HG03095 (cell line): ENCODE data around the gene KRTAP5-4.
"Not testable (repeated sequence)": the region's sequence is repeated elsewhere in the genome, so short reads cannot be mapped to it uniquely, and the experiment has no call there.

Experiments used
- ATAC-seq: cut with Tn5 transposase; IDR thresholded peaks from one replicate; pipeline ENCODE4 v1.9.1; 2021; ENCODE audit warnings: moderate library complexity; ENCODE audit not compliant: unreplicated experiment

KRTAP5-4 gene

DNA sequence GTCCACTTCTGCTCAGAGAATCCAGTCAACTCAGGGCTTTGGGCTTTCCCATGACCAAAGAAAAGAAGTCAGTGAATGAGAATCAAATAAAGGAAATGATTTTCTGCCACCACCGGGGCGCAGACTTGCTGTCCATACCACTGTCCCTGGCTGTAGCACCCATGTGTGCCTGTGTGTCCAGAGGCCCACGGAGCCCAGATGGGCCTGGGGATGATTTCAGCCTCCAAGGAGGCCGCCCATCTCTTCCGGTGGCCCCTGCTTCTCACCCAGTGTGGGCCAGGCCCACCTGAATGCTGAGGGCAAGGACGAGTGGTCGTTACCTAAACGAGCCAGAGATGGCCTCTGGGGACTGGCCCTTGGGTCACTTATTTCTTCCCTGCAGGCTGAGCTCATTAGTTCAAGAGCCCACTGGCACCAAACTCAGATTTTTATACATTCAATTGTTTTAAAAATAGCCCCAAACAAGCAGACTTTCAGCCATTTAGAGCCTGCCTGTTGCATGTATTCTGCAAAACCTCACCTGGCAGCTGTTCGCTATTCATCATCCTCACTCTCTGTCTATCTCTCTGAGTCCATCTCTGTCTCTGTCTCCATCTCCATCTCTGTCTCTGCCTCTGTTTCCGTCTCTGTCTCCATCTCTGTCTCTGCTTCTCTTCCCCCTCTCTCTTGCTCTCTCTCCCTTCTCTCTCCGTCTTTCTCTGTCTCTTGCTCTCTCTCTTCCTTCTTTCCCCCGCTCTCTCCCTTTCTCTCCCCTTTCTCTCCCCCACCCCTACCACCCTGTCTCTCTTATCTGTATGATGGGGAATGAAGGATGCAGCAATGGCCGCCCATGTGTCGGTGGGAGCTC lies 31.8 kb upstream of the KRTAP5-4 start:
- ATAC-seq = no peak

DNA sequence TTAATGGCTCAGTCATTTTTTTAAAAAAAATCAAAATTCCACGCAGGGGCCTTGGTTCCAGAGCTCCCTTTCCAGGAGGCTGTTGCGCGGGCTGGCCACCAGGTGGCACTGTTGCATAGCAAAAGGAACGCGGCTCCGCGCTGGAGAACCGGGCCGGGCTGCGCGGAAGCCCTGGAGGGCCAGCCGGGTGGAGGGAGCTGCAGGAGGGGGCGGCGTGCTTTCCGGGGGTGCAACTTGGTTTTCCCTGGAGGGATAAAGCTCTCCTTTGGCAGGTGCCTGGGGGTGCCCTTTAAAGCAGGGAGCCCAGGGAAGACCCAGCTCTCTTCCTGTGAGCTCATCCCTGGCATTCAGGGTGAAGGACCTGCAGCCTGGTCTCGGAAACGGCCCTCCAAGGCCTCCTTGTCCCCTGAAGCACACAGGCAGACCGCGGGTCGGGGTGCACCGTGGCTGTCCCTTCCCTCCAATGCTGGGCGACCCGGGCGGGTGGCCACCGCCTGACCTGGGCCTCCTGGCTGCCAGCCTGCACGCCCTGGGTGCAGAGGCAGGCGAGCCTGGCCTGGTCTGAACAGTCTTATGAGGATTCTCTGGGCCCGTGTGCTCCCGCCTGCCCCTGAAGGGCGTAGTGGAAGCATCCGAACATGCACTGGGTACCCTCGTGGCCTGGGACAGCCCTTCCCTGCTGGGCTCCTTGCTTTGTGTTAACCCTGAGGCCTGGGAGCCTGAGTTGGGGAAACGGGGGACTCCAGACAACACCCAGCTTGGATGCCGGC lies 31.0 kb upstream of the KRTAP5-4 start:
- no peak for ATAC-seq

GRCh38 chr11:1652442-1652770 lies 30.5 kb upstream of the KRTAP5-4 start:
- no peak for ATAC-seq

DNA sequence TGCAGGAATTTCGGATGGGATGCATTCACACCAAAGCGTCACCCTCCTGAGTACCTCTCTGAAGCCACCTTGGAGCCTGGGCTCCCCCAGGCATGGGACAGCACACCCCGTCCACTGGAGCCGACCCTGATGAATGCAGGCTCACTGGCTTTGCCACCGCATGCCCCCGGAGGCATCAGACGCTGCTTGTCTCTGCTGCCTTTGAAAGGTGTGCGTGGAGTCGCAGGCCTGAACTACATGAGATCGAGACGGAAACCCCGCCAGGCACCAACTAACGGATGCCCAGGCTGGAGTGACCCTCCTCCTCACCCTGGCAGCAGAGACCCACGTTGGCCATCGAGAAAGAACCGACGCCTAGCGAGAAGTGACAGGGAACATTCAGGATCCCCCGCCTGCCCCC lies 30.1 kb upstream of the KRTAP5-4 start:
- no peak for ATAC-seq

- ATAC-seq = no peak
These were observed 29.6 kb upstream of the KRTAP5-4 start for GRCh38 chr11:1651411-1651980.

DNA sequence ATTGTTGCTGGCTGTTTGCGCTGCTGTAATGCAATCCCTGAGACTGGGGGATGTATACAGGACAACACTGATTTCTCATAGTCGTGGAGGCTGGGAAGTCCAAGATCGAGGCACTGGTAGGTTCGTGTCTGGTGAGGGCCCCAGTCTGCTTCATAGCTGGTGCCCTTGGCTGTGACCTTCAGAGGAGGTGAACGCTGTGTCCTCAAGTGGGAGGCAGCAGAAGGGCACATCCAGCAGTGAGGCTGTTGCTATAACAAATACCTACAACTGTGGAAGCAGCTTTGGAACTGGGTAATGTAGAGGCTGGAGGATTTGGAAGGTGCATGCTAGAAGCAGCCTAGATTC lies 29.0 kb upstream of the KRTAP5-4 start:
- no peak for ATAC-seq

DNA sequence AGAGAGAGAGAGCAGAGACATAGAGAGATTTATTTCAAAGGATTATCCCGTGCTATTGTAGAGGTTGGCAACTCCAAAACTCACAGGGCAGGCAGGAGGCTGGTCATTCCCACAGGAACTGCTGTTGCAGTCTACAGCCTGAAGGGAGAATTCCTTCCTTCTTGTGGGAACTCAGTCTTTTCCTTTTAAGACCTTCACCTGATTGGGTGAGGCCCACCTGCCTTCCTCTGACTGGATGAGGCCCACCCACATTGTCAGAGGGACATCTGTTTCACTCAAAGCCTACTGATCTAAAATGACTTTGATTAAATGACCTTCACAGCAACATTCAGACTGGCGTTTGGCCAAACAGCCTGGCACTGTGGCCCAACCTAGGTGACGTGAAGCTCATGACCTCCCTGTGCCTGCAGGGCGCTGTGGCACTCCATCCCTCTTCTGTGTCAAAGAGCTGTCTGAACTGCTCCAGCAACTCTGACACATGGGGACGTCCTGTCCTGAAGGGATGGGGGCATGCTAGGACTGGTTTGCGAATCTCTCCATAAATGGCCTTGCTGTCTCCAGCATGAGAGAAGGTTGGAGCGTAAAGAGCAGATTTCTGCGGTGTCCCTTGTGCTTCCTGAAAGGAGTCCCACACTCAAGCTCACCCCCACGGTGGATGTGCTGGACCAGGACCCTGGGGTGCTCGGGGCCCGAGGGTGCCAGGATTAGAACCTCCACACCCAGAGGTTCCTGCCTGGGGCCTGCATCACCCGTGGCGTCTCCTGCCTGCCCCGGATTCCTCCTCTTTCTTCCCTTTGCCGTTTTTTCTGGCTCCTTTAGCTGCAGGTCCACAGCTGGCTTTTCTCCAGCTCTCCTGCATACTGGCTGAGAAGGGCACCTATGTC lies 28.3 kb upstream of the KRTAP5-4 start:
- no peak for ATAC-seq

- ATAC-seq = no peak
These were observed 26.9 kb upstream of the KRTAP5-4 start for GRCh38 chr11:1648653-1649420.

- no peak for ATAC-seq
These were observed 26.1 kb upstream of the KRTAP5-4 start for GRCh38 chr11:1647901-1648652.

DNA sequence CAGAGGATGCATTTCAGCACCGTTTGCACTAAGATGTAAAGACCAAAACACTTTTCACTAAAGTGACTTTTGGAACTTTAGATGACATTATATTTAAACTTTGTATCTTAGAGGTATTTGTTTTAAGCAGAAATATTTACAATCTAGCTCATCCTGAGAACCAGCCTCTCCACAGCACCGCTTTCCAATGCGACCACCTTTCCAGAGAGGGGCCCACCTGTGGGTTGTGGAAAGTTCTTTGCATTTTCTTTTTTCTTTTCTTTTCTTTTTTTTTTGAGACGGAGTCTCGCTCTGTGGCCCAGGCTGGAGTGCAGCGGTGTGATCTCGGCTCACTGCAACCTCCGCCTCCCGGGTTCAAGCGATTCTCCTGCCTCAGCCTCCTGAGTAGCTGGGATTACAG lies 24.6 kb upstream of the KRTAP5-4 start:
- not testable (repeated sequence) for ATAC-seq

- no peak for ATAC-seq
These were observed 23.5 kb upstream of the KRTAP5-4 start for GRCh38 chr11:1645357-1645821.

DNA sequence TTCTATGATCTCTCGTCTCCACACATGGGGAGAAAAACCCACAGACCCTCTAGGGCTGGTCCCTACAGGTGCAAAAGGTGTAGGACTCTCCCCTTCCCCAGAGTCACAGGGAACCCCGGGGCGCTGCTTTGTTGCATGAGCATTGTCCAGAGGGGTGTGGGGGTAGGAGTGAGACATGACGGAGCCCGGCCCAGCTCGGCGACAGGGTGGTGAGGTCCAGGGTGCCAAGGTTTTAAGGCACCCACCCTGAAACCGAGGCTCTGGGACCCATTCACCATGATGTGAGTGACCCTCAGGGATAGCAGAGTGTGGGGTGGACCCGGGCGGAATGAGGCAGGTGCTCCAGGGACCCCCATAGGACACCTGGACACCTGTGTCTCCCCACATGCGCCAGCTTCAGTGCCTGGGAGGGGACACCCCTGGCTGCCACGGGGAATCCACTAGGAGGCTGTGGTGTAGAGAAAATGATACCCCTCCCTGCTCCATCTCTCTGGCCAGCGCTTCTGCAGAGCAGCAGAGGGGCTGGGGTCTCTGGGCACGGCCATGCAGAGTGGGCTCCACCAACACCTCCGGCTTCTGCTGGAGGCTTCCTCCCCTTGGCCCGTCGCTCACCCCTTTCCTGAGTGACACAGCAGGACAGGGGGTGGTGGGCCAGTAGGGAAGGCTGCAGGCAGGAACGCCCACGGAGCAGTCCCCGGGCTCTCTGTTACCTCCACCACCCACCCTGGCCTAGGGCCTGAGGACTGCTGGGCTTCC lies 22.8 kb upstream of the KRTAP5-4 start:
- no peak for ATAC-seq

GRCh38 chr11:1643146-1643690 lies 21.3 kb upstream of the KRTAP5-4 start:
- ATAC-seq = no peak

DNA sequence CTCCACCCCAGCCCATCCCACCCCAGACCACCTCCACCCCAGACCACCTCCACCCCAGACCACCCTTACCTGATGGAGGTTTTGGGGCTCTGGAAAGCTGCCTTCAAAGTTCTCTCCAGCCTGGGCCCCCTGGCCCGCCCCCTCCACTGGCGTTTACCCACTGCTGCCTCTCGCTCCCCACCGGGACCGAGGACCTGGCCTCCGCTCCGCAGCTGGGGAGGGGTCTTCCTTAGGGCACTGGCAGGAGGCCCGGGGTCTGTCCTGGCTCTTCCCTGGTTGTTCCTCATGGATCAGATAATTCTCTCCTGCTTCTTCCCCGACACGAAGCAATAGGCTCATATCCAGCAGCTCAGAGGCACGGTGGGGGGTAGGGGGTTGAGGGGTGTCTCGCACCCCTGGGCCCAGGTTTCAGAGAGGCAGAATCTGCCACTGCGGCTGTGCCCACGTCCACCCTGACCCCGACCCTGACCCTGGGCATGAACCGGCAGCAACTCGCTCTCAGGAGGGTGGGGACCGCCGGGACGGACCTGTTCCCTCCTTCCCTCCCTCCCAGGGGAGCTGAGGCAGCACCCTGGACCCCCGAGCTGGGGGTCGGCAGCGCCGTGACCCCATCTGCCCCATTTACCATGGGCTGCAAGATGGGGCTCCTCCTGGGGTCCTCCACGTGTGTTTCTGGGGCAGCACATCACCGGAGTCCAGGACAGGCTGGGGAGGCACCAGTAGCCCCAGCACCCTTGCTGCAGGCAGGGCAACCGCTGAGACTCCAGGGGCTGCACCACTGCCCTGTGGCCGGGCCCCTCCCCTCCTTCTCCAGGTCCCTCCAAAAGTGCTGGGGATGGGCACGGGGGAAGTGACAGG lies 20.6 kb upstream of the KRTAP5-4 start:
- no peak for ATAC-seq

DNA sequence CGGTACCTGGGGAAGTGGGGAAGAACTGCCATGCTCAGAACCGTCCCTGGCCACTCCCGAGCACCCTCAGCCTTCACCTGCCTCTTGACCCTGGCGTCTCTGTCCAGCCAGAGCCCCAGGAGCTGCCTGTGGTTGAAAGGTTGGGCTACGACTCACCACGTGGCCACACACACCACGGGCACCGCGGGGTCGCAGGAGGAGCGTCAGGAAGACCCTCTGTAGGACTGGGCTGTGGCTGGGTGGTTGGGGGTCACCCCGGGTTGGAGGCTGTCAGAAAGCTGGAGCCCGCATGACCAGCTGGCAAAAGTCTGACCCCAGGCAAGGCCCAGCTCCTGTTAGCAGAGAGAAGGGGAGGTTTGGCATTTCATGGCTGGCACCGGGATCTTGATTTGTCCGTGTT lies 19.2 kb upstream of the KRTAP5-4 start:
- ATAC-seq = no peak

GRCh38 chr11:1640076-1640946 lies 18.4 kb upstream of the KRTAP5-4 start:
- no peak for ATAC-seq

- ATAC-seq = no peak
These were observed 17.7 kb upstream of the KRTAP5-4 start for GRCh38 chr11:1639666-1640065.
